A549 treated with GW870086 at 1 μM for 4 hours (cell line): ENCODE measurements around the gene PGBD2. TPM values are rescaled to one million over a fixed set of nuclear protein-coding genes. Genes with fewer than 3 reads are reported as not detected.

Experiments used
- total RNA-seq: library from RNA; stranded (reverse); fragments of 200-300 nt; extraction: Qiagen RNA extraction; gene quantifications from 5 replicates; pipeline ENCODE4 v1.2.3, GENCODE V29; 2022; ENCODE audit warnings: low read depth

PGBD2 gene
- total RNA-seq: 3.5 to 4.4 TPM (median 3.9 TPM) in 5 replicates

GRCh38 chr1:248906009-248906752 is at the start of gene PGBD2:
Gene PGBD2 (plus strand): TSS chr1:248906235. CDS start chr1:248913863, 7,628 bp downstream.

GRCh38 chr1:248858891-248859889 is 46.8 kb upstream of the PGBD2 start, which contains the start of gene ZNF692:
Gene ZNF692 (minus strand): TSS chr1:248859085. CDS start chr1:248858309, 776 bp downstream.

Other genes starting within 250 kb of the PGBD2 start
- gene OR14I1, start 203.5 kb upstream of the PGBD2 start, total RNA-seq: not detected in 5 replicates
- gene LYPD8, start 150.5 kb upstream of the PGBD2 start, total RNA-seq: 0.10 to 0.12 TPM (median 0.12 TPM) in 4 of 5 replicates, not detected in the other
- gene SH3BP5L, start 80.3 kb upstream of the PGBD2 start, total RNA-seq: 22.3 to 27.1 TPM (median 24.4 TPM) in 5 replicates
- 15.9 to 22.6 TPM (median 22.2 TPM) in 5 replicates for gene ZNF672, start 68.0 kb upstream of the PGBD2 start, total RNA-seq
- gene ZNF692, start 47.1 kb upstream of the PGBD2 start, total RNA-seq: 16.9 to 22.9 TPM (median 21.1 TPM) in 5 replicates